ENCODE results near the gene ZNF726.
"Not testable (repeated sequence)": the region's sequence is repeated elsewhere in the genome, so short reads cannot be mapped to it uniquely, and the experiment has no call there.

Gene ZNF726

DNA sequence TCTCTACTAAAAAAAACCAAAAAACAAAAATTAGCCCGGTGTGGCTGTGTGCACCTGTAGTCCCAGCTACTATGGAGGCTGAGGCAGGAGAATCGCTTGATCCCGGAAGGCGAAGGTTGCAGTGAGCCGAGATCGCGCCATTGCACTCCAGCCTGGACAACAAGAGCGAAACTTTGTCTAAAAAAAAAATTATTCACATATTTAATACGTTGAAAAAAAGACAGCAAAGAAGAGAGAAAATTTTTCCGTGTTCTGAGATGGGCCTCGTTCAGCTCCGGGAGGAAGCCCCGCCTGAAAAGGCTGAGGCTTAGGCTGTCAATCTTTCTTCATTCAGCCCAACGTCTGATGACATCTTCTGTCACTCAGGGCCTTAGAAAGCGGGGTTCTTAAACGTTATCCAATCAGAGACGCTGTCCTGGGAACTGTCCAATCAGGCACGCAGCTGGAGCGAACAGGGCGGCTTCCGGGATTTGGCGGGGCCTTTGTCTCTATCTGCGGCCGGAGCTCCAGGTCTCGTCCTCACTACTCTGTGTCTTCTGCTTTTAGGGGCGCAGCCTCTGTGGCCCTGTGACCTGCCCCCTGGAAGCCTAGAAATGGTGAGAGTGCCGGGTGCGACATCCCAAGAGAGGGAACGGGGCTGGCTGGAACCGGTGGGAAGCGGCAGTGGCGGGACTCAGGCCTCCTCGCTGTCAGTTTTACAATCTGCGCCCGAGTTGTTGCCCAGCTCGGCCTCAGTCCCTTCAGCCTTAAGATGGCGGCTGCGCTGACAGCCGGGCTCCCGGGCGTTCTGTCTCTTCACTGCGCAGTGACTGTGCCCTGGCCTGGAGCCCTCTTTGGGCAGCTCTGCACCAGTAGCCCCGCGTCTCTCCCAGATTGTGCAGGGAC, at the start of gene ZNF726:
ZNF726 (plus strand) TSS at position 485 of the 885 bp plus-strand sequence; CDS start at position 594, 109 bp downstream.
- DNase-seq: peak; percentile 88

DNA sequence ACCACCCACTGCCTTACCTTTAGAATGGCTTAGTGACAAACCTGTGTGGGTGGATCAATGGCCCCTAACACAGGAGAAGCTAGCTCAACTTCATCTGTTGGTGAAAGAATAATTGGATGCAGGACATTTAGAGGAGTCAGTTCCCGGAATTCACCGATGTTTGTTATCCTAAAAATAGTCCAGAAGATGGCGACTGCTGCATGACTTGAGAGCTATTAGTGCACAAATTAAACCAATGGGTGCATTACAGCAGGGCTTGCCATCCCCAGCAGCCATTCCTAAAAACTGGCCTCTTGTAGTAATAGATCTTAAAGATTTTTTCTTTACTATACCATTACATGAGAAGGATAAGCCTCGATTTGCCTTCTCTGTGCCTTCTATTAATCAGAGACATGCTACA, 46.8 kb upstream of the ZNF726 start:
- DNase-seq: no peak

DNA sequence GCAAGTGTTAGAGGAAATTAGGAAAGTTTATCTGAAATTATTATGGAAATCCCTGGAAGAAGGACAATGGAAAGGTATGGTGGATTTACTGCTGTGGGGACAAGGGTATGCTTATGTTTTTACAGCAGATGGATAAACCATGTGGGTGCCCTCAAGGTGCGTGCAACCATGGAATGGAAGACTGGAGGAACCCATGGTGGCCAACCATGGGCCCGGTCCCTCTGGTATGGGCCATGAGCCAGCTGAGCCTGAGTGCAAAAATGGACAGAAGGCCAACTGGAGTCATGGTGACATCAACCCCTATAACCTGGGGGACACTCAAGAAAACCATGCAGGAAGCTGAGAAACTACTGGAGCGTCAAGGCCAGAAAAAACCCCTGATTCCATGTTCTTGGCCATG, 46.1 kb upstream of the ZNF726 start:
- DNase-seq: no peak

DNA sequence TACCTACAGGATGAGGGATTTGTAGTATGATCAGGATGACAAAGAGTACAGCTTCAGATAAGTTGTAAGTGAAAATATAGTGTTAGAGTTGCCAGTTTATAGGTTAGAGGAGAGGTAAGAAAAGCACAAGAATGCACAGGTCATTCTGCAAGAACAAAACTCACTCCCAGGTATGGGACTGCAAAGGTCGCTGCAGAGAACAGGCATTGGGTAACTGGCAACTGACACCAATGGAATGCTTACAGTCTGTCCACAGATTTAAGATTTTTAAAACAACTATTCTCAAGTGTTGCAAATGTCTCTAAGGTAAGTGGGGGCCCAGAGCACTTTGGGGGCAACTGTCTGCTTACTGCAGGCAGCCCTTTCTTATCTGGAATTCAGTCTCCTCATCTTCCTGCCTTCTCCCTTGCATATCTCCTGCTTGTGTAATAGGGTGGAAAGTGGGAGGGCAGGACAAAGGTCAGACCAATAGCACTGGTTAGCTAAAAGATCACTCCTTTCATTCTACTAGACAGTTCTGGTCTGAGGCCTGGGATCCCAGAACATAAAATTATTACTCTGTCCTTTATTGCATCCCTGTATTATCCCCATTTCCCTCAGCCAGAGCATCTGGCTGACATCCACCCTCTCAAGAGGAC, 42.3 kb upstream of the ZNF726 start:
- DNase-seq: no peak

DNA sequence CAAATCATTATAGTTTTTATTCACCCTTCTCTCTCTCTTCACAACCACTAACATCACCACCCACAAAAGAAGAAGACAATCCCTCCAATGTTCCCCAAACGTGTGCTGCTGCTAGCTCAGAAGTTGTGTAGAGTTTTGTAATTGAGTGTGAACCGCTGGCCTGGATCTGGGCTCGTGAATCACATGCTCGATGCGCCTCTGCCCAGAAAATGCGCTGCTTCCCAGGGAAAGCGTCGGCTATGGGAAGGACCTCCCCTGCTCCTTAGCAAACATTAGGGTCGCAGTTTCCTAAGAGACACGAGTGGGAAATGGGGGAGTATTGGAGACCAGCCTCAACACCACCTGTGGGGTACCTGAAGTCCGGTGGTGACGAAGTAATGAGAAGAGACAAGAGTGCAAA, 38.4 kb upstream of the ZNF726 start:
- DNase-seq: no peak

DNA sequence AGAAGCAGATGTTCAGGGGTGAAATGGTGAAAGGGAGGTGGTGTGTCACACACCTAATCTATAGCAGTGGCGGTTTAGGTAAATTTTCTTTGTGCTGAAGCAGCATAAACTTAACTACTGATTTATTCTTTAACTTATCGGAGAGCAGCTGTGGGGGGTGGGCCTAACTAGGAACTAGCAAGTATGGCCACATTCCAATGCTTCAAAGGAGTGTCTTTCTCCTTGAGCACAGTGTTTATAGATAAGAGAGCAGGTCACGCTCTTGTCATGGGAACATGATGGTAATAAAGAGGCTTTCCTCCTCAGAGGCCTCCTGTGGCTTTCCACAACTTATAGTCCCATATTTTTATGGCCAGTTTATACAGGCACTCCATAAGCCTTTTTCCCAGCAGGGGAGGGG, 37.9 kb upstream of the ZNF726 start:
- not testable (repeated sequence) for DNase-seq

DNA sequence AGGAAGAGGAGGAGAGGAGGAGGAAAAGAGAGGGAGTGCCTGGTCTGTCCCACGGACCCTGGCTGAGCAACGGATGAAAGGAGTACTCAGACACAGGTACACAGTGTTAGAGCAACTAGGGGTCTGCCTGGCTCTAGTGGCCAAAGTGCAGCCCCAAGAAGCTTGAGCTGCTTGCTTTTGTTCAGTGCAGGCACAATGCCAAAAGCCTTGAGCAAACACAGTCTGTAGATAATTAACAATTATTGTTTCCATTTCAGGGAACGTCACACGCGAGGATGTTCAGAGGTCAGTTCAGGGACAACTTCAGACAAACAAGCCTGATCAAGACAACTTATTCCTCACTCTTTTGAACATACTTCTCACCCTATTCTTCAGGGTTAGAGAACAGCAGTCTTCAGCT, 32.2 kb upstream of the ZNF726 start:
- DNase-seq: no peak

DNA sequence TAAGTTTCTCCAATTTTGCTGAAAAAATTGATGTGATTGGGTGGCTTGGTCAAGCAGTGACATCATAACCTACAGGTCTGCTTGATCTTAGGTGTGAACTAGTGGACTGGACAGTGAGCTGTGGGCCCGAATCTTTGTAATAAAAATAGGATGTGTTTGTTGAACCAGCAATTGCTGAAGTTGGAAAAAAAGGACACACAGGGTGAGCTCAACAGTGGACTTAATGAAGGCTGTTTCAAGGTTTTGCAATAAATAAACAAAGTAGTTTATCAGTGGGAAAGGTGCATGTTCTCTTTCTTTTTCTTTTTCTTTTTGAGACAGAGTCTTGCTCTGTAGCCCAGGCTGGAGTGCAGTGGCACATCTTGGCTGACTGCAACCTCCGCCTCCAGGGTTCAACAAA, 30.3 kb upstream of the ZNF726 start:
- no peak for DNase-seq

DNA sequence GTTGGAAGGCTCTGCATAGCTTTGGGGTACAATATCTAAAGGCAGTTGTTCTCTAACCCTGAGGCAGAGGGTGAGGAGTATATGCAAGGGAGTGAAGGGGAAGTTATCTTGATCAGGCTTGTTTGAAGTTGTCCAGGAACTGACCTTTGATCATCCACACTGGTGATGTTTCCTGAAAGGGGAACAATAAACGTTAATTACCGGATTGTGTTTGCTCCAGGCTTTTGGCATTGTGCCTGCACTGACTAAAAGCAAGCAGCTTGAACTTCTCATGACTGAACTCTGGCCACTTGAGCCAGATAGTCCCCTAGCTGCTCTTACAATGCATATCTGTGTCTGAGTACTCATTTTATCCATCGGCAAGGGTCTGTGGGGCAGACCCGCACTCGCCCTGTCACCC, 27.0 kb upstream of the ZNF726 start:
- no peak for DNase-seq

DNA sequence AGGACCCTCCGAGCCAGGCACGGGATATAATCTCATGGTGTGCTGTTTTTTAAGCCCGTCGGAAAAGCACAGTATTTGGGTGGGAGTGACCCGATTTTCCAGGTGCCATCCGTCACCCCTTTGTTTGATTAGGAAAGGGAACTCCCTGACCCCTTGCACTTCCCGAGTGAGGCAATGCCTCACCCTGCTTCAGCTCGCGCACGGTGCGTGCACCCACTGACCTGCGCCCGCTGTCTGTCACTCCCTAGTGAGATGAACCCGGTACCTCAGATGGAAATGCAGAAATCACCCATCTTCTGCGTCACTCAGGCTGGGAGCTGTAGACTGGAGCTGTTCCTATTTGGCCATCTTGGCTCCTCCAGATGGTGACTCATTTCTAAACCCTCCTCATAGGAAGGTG, 18.6 kb upstream of the ZNF726 start:
- DNase-seq: not testable (repeated sequence)

DNA sequence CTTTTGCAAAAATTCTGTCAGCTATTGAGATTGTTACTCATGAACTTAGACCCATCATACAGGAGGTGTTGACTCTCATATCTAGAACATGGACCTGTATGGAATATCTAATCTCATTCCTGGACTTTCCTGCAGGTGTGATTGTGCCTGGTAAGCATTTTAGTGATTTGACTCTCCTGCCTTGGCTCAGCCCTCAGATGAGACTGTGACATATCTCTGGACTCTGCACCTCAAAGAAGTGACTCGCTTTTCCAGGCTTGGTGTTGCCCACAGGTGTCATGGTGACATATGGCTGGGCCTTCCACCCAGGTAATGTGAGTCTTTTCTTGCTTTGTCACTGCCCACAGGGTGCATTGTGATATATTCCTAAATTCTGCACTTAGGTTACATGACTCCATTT, 17.8 kb upstream of the ZNF726 start:
- no peak for DNase-seq

DNA sequence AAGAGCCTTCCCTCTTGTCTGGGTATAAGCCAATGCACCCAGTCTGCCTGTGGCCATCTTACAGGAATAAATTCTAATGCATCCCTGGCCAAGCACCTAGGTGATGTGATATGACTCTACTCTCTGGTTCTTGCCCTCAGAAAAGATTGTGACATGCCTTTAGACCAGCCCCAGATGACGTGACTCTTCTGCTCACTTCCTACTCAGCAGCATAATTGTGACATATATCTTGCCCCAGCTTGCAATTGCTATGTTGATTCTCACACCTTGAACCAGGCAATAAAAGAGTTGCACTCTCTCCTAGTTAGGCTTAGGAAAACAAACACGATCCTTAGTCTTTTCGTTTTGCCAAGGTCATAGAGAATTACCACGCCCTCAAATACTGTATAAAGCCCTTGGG, 13.3 kb upstream of the ZNF726 start:
- no peak for DNase-seq

DNA sequence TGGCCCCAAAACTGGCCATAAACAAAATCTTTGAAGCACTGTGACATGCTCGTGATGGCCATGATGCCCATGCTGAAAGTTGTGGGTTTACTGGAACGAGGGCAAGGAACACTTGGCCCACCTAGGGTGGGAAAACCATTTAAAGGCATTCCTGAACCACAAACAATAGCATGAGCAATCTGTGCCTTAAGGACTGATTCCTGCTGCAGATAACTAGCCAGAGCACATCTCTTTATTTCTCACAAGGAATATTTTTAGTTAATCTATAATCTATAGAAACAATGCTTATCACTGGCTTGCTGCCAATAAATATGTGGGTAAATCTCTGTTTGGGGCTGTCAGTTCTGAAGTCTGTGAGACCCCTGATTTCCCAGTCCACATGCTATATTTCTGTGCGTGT, 10.3 kb upstream of the ZNF726 start:
- no peak for DNase-seq

DNA sequence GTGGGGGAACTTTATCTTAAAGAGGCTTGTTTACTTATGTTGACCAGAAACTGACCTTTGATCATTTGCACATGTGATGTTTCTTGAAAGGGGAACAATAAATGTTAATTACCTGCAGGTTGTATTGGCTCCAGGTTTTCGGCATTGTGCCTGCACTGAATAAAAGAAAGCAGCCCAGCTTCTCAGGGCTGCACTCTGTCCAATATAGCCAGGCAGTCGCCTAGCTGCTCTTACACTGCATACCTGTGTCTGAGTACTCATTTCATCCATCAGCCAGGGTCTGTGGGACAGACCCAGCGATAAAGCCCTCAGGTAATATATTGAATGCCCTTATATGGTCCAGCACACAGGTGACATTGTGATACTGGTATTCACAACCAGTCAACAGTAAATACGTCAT, 8.9 kb upstream of the ZNF726 start:
- no peak for DNase-seq

DNA sequence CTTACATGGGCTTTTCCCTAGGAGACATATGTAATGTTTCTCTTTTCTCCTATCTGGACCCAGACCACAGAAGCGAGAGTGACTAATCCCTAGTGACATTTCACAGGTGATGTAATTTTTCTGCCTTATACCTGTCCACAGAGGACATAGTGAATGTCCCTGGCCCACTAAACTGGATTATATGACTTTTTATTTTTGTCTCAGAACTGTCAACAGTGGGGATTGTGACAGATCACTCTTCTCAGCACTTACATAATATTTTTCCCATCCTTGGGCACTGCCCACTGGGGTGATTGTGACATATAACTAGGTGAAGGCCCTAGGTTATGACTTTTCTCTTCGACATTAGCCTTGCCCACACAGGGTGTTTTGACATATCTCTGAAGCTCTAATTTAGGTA, 7.9 kb upstream of the ZNF726 start:
- DNase-seq: no peak

DNA sequence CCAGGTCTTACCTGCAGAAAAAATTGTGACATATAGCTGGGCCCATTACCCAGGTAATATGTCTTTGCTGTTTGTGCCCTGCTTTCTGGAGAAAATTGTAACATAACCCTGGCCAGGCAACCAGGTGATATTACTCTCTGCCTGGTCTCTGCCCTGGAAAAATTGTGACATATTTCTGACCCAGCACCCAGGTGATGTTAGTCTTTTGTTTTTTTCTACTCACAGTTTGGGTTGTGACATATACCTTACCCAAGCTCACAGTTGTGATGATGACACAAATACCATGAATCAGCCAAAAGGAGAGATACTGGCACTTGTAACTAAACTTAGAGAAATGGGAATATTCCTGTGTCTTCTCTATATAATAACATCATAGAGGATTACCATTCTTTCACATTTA, 6.5 kb upstream of the ZNF726 start:
- no peak for DNase-seq

DNA sequence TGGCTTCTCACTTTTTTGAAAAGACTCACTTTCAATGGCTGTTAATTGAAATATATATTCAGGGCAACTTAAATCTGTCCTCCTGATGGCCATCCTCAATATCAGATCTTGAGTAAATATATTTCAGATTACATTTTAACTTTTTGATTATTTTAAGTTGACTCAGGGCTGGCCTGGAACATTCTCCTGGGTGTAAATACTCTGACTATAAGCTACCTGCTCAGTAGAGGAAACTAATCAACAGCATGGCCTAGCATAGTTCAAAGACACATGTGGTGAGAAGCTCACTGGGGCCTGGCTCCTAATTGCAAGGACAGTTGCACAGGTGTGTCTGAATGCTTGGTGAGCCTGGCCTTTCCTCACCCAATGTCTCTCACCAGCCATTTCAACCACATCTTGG, 5.5 kb upstream of the ZNF726 start:
- DNase-seq: no peak

DNA sequence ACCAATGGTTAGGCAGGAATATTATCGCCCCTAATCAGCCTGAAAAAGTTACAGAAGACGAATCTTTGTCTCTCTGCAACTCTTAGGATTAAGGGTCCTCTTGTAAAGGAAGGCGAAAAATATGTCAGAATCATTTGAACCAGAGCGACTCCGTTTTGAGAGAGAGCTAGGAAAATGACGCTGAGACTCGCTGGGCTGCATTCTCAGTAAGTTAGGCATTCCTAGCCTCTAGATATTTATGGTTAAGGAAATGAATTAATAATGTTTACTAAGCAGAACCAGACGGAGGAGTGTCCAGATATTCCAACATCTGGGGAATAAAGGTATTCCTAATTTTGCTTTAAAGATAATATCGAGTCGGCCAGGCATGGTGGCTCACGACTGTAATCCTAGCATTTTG, 755 bp upstream of the ZNF726 start:
- no peak for DNase-seq

DNA sequence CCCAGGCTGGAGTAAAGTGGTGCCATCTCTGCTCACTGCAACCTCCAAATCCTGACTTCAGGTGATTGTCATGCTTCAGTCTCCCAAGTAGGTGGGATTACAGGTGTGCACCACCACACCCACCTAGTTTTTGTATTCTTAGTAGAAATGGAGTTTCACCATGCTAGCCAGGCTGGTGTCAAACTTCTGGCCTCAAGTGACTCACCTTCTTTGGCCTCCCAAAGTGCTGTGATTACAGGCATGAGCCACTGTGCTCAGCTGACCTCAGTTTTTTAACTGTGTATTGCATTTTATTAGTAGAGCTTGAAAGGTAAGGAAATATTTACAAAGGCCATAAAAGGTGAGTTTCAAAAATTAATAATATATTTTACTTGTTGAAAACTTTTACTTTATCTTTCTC, 2.3 kb downstream of the ZNF726 start:
- no peak for DNase-seq

DNA sequence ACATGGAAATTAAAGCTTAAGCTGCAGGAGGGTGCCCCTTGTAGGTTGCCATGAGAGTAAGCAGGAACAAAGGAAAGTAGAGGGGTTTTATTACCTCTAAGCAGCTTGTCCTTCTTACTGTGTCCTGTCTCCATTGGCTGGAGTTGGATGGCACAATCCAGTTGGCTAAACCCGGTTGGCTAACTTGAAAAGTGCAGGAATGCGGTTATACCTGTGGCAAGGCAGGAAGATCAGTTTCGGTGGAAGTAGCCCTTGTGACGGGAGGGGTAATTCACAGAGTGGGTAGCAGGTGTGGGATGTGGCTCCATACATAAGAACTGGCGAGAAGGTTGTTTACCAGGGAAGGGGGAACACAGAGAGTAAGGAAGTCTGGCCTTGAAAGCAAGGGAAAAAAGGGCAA, 3.2 kb downstream of the ZNF726 start:
- no peak for DNase-seq

DNA sequence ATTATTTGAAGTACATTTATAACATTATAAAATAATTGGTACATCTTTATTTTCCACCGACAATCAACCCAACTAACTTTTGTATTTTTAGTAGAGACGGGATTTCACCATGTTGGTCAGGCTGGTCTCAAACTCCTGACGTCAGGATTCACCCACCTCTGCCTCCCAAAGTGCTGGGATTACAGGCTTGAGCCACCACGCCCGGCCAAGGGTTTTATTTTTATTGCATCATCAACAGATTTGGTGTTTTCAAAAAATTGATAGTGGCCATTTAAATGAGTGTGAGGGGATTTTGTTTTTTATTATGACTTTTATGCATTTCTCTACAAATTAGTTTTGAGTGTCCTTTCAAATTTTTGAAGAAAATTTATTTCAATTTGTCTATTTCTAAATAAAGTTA, 10.6 kb downstream of the ZNF726 start:
- DNase-seq: no peak

DNA sequence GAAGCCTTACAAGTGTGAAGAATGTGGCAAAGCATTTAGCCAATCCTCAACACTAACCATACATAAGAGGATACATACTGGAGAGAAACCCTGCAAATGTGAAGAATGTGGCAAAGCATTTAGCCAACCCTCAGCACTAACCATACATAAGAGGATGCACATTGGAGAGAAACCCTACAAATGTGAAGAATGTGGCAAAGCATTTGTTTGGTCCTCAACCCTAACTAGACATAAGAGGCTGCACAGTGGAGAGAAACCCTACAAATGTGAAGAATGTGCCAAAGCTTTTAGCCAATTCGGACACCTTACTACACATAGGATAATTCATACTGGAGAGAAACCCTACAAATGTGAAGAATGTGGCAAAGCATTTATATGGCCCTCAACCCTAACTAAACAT, 18.2 kb downstream of the ZNF726 start:
- DNase-seq: no peak

DNA sequence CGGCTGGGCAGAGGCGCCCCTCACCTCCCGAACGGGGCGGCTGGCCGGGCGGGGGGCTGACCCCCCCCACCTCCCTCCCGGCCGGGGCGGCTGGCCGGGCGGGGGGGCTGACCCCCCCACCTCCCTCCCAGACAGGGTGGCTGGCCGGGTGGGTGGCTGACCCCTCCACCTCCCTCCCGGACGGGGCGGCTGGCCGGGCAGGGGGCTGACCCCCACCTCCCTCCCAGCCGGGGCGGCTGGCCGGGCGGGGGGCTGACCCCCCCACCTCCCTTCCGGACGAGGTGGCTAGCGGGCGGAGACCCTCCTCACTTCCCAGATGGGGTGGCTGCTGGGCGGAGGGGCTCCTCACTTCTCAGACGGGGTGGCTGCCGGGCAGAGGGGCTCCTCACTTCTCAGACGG, 22.3 kb downstream of the ZNF726 start:
- not testable (repeated sequence) for DNase-seq

DNA sequence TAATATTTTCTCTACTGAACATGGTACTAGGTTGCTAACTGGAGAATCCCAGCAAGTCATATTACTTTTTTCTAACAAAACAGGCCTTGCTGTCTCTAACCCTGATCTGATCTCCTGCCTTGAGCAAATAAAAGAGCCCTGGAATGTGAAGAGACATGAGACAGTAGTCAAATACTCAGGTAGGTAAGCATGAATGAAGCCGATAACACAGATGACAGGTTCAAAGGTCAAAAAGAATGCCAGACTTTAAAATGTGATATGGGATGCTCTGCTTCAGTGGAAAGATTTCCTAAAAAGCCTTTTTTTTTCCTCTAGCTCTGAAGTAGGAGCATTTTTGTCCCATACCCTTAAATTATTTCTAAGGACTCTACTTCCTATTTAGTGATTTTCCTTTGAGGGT, 28.7 kb downstream of the ZNF726 start:
- DNase-seq: no peak

DNA sequence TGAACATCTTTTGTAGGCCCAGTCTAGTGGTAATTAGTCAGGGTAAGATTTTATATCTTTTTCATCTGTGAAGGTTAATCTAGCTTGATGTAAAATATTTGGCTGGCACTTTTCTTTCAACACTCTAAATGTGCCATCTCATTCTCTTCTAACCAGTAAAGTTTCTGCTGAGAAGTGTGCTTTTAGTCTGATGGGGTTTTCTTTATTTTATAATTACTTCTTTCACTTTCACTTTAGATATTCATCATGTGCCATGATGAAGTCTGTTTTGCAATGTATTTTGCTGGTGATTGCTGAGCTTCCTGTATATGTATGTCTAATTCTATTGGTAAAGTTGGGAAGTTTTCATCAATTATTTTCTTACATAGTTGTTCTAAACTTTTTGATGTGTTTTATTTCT, 31.9 kb downstream of the ZNF726 start:
- no peak for DNase-seq

Measured in NCI-H446 treated with DMSO at 0.1 percent for 48 hours (cell line).